ENCODE measurements around the gene ZNF74.
"Not testable (repeated sequence)": the region's sequence is repeated elsewhere in the genome, so short reads cannot be mapped to it uniquely, and the experiment has no call there.

The ZNF74 gene

DNA sequence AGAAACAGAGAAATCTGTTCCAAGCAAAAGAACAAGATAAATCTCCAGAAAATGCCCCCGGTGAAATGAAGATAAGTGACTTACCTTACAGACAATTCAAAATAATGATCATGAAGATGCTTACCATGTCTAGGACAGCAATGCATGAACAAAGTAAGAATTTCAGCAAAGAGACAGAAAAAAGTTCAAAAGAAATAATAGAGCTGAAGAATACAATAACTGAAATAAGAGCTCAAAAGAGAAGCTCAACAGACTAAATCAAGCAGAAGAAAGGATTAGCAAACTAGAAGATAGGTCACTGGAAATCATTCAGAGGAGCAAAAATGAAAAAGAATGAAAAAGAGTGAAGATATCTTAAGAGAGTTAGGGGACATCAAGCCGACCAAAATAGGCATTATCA is 19.8 kb upstream of the ZNF74 start:
- DNase-seq: not testable (repeated sequence)

DNA sequence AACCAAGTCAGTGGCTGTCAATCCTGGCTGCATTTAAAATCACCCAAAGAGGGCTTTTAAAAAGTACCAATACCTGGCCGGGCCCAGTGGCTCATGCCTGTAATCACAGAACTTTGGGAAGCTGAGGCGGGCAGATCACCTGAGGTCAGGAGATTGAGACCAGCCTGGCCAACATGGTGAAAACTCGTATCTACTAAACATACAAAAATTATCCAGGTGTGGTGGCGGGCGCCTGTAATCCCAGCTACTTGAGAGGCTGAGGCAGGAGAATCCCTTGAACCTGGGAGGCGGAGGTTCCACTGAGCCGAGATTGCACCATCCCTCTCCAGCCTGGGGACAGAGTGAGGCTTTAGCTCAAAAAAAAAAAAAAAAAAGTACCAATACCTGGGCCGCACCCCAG is 17.7 kb upstream of the ZNF74 start:
- DNase-seq: not testable (repeated sequence)

DNA sequence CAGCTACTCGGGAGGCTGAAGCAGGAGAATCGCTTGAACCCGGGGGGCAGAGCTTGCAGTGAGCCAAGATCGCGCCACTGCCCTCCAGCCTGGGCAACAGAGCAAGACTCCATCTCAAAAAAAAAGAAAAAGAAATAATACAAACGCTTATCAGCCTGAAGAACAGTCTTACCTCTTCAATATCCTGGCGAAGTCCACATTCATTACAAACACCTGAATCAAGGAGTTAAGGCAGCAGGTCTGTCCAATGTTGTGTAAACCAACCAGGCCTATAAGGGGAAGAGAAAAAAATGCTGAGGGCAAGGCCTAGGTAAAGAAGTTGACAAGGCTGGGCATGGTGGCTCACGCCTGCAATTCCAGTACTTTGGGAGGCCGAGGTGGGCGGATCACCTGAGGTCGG is 17.0 kb upstream of the ZNF74 start:
- not testable (repeated sequence) for DNase-seq

DNA sequence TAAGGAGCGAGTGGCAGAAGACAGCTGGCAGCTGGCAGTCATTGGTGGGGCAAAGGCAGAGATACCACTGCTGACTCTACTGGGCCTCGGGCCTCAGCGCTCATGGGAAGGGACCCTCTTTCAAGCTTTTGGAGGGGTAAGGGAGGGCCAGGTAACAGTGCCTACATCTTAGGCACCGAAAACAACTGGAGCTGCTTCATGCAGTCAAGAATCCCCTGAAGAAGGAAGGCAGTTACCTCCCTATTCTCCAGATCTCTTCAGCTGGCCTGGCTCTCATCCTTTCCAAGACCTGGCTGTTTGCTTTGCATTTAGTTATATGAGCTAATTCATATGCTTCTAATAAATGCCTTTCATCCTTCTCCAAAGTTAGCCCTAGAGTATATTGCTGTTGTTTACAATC is 15.8 kb upstream of the ZNF74 start:
- DNase-seq: no peak

DNA sequence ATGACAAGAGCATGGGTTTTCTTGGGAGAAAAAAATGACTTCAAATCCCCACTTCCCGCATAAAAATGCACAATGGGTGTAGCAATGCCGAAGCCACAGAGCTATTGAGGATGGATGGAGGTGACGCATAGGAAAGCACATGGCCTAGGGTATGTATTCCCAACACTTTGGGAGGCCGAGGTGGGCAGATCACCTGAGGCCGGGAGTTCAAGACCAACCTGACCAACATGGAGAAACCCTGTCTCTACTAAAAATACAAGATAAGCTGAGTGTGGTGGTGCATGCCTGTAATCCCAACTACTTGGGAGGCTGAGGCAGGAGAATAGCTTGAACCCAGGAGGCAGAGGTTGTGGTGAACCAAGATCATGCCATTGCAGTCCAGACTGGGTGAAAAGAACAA is 15.3 kb upstream of the ZNF74 start:
- not testable (repeated sequence) for DNase-seq

DNA sequence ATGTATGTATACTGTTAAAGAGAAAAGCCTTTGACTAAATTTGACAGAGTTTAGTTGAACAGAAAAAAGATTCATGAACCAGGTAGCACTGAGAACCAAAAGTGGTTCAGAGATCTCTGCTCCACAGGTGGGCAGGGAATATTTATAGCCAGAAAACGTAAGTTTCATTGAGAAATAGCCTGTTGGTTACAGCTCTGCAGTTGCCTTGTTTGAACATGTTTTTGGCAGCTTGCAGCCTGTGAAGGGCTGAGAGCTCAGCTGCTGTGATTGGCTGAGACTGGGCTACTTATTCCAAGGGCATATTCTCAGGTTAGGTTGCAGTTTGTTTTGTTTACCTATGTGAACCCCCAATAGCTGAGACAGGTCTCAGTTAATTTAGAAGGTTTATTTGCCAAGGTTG is 13.5 kb upstream of the ZNF74 start:
- DNase-seq: no peak

DNA sequence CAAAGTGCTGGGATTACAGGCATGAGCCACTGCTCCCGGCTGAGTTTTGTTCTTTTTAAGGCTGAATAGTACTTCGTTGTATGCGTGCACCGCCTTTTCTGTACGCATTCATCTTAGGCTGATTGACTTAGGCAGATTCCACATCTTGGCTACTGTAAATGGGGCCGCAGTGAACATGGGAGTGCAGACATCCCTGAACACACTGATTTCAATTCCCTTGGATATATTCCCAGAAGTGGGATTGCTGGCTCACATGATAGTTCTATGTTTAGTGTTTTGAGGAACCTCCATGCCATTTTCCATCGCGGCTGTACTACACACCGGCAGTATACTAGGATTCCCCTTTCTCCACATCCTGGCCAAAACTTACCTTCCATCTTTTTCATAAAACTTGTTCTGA is 10.4 kb upstream of the ZNF74 start:
- no peak for DNase-seq

DNA sequence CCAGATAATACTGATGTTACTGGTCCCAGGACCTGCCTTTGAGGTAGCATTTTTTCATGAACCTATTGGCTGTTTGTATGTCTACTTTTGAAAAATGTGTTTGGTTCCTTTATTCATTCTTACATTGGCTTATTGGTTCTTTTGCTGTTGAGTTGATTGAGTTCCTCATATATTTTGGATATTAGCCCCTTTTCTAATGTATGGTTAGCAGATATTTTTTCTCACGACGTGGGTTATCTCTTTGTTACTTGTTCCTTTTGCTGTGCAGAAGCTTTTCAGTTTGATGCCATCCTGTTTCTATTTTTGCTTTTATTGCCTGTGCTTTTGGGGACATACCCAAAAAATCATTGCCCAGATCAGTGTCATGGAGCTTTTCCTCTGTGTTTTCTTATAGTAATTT is 9.8 kb upstream of the ZNF74 start:
- DNase-seq: no peak

DNA sequence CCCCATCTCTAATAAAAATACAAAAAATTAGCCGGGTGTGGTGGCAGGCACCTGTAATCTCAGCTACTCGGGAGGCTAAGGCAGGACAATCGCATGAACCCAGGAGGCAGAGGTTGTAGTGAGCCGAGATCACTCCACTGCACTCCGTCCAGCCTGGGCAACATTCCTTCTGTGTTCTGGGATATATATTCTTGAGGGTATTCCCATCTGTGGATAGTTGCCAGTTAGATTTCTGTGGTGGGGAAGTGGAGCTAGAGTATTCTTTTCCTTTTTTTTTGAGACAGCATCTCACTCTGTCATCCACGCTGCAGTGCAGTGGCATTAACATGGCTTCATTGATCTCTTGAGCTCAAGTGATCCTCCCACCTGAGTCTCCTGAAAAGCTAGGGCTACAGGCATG is 9.1 kb upstream of the ZNF74 start:
- DNase-seq: no peak

DNA sequence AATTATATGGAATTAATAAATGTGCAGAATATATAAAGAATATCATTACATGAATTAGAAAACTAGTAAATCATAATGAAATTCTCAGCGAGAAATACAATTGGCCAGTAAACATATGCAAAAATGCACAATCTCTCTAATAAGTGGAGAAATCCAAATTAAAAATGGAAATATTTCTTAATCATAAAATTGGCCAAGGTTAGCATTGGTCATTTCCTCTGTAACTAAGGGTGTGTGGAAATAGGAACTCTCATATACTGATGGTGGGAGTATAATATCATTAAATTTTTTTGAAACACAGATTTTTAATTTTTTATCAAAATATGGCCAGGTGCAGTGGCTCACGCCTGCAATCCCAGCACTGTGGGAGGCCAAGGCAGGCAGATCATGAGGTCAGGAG is 7.6 kb upstream of the ZNF74 start:
- DNase-seq: no peak

DNA sequence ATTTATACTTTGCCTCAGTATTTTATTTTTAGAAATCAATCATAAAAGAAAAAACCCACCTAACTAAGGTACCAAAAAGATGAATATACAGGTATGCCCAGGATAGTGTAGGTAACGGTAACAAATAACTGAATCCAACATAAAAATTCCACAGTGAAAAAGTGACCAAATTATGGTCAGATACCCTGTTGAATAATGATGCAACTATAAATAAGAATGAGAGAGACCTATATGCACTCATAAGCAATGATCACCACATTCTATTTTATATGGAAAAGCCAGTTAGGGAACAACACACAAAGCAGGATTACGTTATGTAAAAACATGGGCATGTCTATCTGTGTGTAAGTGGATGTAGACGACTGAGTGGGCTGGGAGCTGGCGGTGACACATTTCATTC is 7.0 kb upstream of the ZNF74 start:
- DNase-seq: no peak

DNA sequence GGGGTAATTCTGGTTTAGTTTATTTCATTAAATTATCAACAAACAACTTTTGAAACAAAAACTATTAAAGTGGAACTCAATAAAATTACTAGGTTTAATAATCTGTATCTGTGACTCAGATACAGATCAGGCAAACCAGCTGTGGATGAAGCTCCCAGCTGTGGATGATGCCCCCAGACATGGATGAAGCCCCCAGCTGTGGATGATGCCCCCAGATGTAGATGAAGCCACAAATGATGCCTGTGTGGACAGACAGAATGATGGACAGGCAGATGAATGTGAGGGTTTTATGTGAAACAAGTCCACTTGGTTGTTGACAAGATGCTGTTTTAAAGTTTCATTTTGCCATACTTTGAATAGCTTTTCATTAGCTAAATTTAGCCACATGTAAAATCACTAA is 5.8 kb upstream of the ZNF74 start:
- no peak for DNase-seq

DNA sequence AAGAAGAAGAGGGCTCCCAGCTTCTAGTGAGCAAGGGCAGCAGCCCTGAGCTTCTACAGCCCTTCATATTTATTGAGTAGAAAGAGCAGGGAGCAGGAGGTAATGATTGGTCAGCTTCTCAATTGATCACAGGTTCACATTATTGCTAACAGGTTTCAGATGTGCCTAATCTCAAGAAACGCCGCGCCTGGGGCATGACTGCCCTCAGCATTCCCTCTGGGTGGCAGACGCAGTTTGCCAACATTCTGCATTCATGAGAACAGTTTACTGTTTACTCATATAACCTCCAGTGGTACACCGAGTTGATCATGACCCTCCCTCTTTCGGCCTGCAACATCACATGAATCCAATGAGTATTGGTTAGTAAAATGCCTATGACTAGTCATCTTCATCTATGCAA is 4.7 kb upstream of the ZNF74 start:
- no peak for DNase-seq

DNA sequence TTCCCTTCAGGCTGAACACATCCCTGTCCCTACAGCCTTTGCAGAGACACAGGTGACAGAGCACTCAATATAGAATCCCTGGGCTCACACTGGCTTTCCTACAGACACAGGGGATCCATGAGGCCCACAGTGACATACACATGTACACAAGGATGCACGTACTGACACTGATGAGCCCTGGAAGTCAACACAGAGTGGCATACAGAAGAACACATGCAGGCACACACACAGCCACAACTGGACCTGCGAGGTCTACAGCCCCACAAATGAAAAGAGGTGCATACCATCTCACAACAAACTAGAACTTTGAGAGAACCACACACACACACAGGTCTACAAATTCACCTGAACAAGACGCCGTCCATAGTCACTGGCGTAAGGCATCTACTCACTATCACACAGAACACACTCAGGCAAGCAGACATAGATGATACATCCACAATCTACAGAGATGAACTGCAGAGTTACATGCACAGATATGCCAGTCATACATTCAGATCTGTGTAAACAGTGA is 3.5 kb upstream of the ZNF74 start:
- no peak for DNase-seq

DNA sequence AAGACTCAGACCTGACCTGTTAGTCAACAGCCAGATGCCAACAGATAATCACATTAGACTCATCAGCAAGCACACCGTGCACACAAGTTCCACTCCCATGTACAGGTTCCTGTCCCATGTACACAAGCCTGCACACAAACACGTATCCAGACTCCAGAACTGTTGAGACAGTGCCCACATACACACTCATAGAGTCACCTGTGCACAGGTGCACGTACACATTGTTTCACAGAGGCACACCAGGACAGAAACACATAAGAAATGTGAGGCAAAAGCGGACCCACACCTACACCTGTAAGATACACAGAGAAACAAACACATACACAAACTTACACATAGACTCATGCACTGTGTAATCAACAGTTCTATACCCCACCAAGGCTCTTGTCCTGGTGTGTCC is 2.7 kb upstream of the ZNF74 start:
- DNase-seq: no peak

DNA sequence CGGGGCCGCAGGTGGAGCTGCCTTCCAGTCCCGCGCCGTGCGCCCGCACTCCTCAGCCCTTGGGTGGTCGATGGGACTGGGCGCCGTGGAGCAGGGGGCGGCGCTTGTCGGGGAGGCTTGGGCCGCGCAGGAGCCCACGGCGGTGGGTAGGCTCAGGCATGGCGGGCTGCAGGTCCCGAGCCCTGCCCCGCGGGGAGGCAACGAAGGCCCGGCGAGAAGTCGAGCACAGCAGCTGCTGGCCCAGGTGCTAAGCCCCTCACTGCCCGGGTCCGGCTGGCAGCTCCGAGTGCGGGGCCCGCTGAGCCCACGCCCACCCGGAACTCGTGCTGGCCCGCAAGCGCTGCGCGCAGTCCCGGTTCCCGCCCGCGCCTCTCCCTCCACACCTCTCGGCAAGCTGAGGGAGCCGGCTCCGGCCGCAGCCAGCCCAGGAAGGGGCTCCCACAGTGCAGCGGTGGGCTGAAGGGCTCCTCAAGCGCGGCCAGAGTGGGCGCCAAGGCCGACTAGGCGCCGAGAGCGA is 1.5 kb upstream of the ZNF74 start:
- DNase-seq: not testable (repeated sequence)

DNA sequence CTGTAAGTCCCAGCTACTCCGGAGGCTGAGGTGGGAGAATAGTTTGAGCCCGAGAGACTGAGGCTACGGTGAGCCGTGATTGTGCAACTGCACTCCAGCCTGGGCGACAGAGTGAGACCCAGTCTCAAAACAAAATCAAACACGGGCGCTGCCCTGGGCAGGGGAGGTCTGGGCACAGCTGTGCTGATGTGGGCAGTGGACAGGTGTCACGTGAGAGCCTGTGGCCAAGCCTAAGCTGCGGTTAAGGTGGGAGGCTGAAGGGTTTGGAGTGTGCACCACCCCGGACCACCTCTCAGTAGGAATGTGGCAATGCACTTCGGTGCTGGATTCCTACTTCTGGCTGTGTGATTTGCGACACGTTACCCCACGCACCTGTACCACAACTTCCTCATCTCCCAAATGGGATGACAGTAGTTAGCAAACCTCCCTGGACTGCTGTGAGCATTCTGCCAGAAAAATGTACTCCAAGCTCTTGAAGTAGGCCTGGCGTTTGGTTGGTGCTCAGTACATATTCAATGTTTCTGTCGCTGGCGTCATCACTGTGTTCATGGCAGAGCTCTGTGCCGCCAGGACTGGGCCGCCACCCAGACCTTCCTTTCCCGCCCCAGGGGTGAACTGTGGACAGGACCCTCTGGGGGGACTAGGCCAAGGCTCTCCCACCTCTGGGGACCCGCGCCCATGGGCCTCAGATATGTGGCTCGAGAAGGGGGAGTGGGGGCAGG is 807 bp upstream of the ZNF74 start:
- no peak for DNase-seq

DNA sequence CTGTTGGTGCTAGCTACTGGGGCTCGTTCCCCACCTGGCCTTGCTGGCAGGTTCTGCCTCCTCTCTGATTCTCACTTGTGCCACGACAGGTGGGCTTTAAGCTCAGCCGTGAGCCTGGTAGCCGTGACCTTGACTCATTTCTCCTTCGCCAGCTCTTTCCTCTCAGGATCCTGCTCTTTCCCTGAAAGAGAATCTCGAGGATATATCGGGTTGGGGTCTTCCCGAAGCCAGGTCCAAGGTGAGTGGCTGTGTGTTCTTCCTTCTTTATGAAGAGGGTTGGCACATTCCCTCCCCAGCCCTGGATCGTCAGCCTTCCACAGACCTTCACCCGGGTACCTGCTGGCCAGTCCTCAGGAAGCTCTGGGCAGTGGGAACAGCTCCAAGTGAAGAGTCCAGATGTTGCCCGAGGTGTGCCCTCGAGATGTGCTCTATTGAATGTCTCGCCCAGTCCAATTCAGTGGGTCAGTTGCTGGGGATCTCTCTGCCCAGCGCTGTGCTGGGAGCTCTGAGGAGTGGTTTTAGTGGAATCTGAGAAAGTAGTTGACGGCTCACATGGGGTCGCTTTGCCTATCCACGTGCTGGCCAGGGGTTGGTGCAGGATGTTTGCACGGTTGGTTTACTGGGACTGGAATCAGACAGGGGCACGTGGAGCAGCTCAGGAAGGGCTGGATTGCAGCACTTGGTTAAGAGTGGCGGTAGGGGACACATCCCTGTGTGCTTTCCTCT is 1.4 kb downstream of the ZNF74 start:
- no peak for DNase-seq

DNA sequence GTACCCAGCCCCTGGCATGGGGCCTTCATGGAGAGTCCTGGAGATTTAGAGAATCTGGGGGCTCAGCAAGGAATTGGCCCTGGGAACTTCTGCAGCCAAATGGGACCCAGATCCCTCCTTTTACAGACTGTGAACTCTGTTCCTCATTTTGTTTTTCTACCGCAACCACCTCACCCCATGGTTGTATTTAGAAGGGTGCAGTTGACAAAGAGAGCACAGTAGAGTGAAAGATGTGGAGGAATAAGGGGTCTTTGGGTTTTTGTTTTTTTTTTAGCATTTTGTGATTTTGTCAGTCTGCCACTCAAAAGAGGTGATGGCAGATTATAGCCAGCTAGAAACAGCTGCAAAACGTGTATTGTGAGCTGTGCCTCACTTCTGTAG is 1.9 kb downstream of the ZNF74 start:
- no peak for DNase-seq

DNA sequence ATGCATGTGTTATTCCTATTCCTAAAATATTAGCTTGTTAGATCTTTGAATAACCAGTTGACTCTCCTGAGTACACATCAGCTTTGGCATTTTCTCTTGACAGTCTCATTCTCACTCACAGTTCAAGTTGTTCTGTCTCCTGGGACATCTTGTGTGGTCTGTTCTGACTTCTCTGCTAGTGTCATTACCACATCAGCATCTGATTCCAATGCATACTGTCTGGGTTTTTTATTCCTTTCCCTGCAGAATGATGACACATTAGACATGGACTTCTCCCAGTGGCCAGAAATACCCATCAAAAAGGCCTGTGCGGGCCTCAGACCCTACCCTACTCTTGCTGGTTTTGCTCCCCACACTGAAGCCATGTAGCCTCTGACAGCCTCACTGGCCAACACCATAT is 2.7 kb downstream of the ZNF74 start:
- no peak for DNase-seq

DNA sequence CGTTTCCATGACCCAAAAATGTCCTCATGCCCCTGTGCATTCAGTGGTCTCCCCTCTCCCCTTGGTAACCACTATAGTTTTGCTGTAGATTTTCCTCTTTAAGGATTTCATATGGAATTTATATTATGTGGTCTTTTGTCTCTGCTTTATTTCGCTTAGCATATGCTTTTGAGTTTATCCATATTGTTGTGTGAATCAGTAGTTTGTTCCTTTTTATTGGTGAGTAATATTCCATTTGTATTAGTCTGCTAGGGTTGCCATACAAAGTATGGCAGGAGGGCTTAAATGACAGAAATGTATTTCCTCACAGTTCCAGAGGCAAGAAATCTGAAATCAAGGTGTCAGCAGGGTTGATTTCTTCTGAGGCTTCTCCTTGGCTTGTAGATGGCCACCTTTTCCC is 3.5 kb downstream of the ZNF74 start:
- DNase-seq: no peak

DNA sequence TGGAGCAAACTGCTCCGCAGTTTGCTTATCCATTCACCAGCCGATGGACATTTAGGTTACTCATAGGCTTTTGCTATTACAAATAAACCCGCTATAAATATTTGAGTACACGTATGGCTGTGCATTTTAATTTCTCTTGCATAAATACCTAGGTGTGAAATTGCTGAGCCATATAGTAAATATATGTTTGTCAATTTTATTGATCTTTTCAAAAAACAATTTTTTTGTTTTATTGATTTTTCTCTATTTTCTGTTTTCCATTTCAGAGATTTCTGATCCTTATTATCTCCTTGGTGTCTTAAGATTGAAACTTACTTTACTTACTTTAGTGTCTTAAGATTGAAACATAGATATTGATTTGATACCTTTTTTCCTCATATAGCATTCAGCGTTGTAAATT is 4.5 kb downstream of the ZNF74 start:
- no peak for DNase-seq
